Measurements from ENCODE around the gene ATG16L2. TPM values are rescaled to one million over a fixed set of nuclear protein-coding genes. Genes with fewer than 3 reads are reported as not detected.

The ATG16L2 gene
- total and polyA plus RNA-seq, 4 experiments from 2014 or later = 13.2 to 202 (median 109) TPM

DNA sequence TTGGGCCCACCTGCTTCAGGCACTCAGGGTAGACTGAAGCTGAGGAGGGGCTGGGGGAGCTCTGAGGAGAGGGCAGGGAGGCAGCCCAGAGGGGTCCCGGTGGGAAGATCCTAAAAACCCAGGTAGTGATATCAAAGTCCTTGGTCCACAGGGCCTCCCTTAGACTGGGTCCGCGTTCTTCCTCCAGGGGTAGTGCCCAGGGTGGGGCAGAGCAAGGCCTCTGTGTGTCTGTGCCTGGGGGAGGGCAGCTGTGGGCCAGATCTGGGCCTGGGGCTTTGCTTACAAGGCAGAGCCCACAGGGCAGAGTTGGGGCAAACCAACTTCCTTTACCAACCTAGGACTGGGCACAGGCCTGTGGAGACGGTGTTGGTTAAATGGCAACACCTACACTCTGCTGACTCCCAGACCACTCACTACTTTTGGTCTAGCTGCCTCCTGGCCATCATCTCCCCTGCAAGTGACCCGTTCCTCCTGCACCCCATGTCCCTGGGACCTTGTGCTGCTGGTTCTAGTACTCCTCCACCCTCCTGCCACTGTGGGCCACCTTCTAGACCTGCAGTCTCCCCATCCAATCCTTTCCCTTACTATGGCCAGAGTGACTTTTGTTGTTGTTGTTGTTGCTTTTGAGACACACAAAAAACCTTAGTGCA, 15.8 kb downstream of the ATG16L2 start:
- Histone ChIP-seq H3K4me1 (ENCODE audit: insufficient read depth, low read length) (no peaks in the 10 kb centered on the region), H3K9me3 (ENCODE audit: control insufficient read depth in 1 of 2, low read length in 2 of 2) (no peaks in the 10 kb centered on the region), H3K27ac (ENCODE audit: low read depth, low read length) (no peak overlapping the region), H3K36me3 (ENCODE audit: insufficient read depth, low read length) (peaks cover 17% of the 10 kb centered on the region), H3K27me3 (ENCODE audit: insufficient read depth, low read length) (no peaks in the 10 kb centered on the region), H3K4me3 (ENCODE audit: low read length in 2 of 2) (no peak overlapping the region)
- Mint-ChIP-seq H3K27ac (peak overlapping the region in 6 of 7 donors; percentile 20 to 84 (median 64)), H3K36me3 (peaks cover 8 to 42% of the 10 kb centered on the region in 2 donors), H3K4me1 (peaks cover 0 to 16% (median 7%) of the 10 kb centered on the region in 4 donors), H3K4me3 (no peak overlapping the region), H3K9me3 (no peaks in the 10 kb centered on the region), H3K27me3 (no peaks in the 10 kb centered on the region)
- intact Hi-C loops (cut with micrococcal nuclease) = no loop called here
- ChIA-PET POLR2A (ENCODE audit: partially characterized antibody) (interaction anchor here (3.2 to 5.8 kb wide), 2 partner anchors 14 to 348 kb away, joined by 19 to 24 read pairs; partner anchors contain the start of gene ATG16L2), CTCF (ENCODE audit: partially characterized antibody) (interaction anchor here (0.6 to 4.6 kb wide), 6 partner anchors 14 to 348 kb away, joined by 3 to 26 read pairs (median 14); no protein-coding TSS in a partner anchor)
- no peak for DNase-seq

DNA sequence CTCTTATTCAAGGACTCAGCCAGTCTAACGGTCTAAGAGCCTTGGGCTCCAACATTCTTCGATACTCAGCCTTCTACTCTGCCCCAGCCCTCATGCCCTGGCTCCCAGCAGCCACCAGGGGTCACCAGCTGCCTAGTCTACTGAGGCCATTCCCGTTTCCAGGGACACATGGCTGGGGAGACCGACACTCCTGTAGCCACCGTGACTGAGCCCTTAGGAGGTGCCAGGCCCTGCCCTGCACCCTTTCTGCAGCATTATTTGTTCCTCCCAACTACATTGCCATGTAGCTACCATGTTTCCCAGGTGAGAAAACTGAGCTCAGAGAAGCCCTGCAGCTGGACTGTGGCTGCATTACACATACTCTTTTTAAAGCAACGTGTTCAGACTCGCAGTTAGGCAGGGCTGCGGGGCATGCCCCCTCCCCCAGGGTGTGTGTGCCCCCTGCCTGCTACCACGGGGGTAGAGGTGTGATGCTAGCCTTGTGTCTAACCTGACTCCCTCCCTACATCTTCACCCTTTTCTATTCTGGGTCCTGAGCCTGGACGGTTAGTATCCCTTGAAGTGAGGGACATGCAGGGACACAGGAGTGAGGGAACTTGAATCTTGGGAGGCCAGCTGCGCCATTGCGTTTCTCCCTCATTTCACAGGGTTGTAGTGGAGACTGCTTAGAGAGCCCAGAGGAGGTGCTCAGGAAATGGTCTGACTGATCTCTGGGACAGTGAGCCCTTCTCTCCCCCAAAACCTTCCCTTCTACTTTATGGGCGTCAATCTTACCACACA, 17.5 kb downstream of the ATG16L2 start:
- no peaks in the 10 kb centered on the region for H3K27me3 ChIP-seq (ENCODE audit: insufficient read depth, low read length)
- no peaks in the 10 kb centered on the region for H3K4me1 ChIP-seq (ENCODE audit: insufficient read depth, low read length)
- H3K9me3 Mint-ChIP-seq = no peaks in the 10 kb centered on the region
- intact Hi-C loops (cut with micrococcal nuclease) = loop anchor here (1.0 kb wide), 1 partner anchor 347 kb away; no protein-coding TSS in a partner anchor
- POLR2A ChIA-PET (ENCODE audit: partially characterized antibody) = interaction anchor here (1.0 to 5.8 kb wide), 7 partner anchors 10 to 349 kb away, joined by 3 to 24 read pairs (median 6); partner anchors contain the start of genes ATG16L2, FCHSD2 and STARD10
- peak overlapping the region; percentile 3 to 79 (median 57) for H3K27ac Mint-ChIP-seq
- no peak overlapping the region for H3K27ac ChIP-seq (ENCODE audit: low read depth, low read length)
- H3K9me3 ChIP-seq (ENCODE audit: control insufficient read depth in 1 of 2, low read length in 2 of 2) = no peaks in the 10 kb centered on the region
- H3K4me3 Mint-ChIP-seq = no peak overlapping the region
- H3K4me3 ChIP-seq (ENCODE audit: low read length in 2 of 2) = no peak overlapping the region
- H3K36me3 ChIP-seq (ENCODE audit: insufficient read depth, low read length) = peaks cover 17% of the 10 kb centered on the region
- H3K36me3 Mint-ChIP-seq = peaks cover 8 to 35% of the 10 kb centered on the region in 2 donors
- peaks cover 0 to 16% (median 6%) of the 10 kb centered on the region in 4 donors for H3K4me1 Mint-ChIP-seq
- CTCF ChIA-PET (ENCODE audit: partially characterized antibody) = interaction anchor here (0.7 to 8.0 kb wide), 21 partner anchors 9 to 410 kb away, joined by 3 to 112 read pairs (median 5); no protein-coding TSS in a partner anchor
- DNase-seq = peak; percentile 40 to 55 (median 44)
- no peaks in the 10 kb centered on the region for H3K27me3 Mint-ChIP-seq

DNA sequence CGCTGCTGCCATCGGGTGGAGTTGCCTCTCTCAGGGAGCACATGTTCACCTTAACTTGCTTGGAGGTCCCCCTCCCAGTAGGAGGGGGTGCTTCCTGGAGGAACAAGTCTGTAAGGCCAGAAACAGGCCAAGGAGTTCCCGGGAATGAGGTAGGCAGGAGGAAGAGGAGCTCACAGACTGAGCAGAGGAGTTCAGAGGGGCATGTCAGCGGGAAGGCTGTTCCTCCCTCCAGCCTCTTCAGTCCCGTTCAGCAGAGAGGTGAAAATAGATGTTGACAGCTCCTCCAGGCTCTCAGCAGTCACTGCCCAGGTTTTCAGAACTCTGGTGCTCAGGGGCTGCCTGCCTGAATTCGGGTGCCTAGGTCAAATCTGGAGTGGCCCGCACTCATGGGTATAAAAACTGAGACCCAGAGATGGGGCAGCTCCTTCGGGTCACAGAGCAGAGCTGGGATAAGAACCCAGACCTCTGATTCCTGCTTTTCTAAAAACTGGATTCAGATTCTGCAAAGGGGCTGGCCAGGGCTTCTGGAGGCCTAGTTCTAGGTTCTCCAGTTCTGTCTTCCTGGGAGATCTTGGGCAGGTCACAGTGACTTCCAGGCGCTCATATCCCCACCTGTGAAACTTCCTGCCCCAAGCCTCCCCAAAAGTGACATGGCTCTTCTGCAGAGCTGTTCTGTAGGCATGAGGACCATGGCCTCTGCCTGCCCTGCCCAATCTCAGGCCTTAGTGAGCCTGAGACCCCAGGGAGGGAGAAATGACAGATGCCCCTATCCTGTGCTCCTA, 18.3 kb downstream of the ATG16L2 start:
- no peaks in the 10 kb centered on the region for H3K9me3 Mint-ChIP-seq
- ChIA-PET CTCF (ENCODE audit: partially characterized antibody) (interaction anchor here (1.0 to 8.0 kb wide), 18 partner anchors 8 to 409 kb away, joined by 3 to 112 read pairs (median 5); no protein-coding TSS in a partner anchor), POLR2A (ENCODE audit: partially characterized antibody) (interaction anchor here (1.7 to 5.8 kb wide), 6 partner anchors 9 to 346 kb away, joined by 5 to 24 read pairs (median 8); partner anchors contain the start of genes ATG16L2, FCHSD2 and STARD10)
- intact Hi-C loops (cut with micrococcal nuclease) = no loop called here
- Histone ChIP-seq H3K27ac (ENCODE audit: low read depth, low read length) (no peak overlapping the region), H3K36me3 (ENCODE audit: insufficient read depth, low read length) (peaks cover 17% of the 10 kb centered on the region), H3K27me3 (ENCODE audit: insufficient read depth, low read length) (no peaks in the 10 kb centered on the region), H3K4me1 (ENCODE audit: insufficient read depth, low read length) (no peaks in the 10 kb centered on the region), H3K9me3 (ENCODE audit: control insufficient read depth in 1 of 2, low read length in 2 of 2) (no peaks in the 10 kb centered on the region), H3K4me3 (ENCODE audit: low read length in 2 of 2) (no peak overlapping the region)
- no peak for DNase-seq
- H3K4me1 Mint-ChIP-seq = peaks cover 0 to 16% (median 4%) of the 10 kb centered on the region in 4 donors
- H3K4me3 Mint-ChIP-seq = no peak overlapping the region
- no peaks in the 10 kb centered on the region for H3K27me3 Mint-ChIP-seq
- peak overlapping the region in 6 of 7 donors; percentile 35 to 79 (median 54) for H3K27ac Mint-ChIP-seq
- peaks cover 8 to 36% of the 10 kb centered on the region in 2 donors for H3K36me3 Mint-ChIP-seq

DNA sequence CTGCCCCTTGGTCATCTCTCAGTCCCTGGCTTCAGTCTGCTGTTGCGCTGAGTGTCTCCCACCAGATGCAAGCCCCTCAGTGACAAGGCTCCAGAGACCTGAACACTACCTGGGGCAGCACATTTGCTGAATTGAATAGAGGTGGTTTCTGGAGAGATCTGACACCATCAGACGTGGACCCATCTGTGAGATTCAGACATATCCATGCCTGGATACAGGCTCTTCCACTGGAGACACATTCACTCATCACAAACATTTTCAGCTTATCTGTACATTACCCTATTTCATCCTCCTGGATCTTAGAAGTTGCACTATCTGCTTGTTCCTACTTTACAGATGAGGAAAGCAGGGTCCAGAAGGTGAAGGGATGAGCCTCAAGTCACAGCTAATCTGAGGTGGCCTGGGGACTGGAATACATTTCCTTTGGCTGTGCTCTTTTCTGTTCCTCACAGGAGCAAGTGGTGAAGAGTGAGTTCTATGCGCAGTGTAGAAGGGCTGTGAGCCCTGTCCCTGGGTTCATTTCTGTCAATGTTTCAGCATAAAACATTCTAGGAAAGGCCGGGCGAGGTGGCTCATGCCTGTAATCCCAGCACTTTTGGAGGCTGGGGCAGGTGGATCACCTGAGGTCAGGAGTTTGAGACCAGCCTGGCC, 19.0 kb downstream of the ATG16L2 start:
- Histone ChIP-seq H3K9me3 (ENCODE audit: control insufficient read depth in 1 of 2, low read length in 2 of 2) (no peaks in the 10 kb centered on the region), H3K4me1 (ENCODE audit: insufficient read depth, low read length) (no peaks in the 10 kb centered on the region), H3K4me3 (ENCODE audit: low read length in 2 of 2) (no peak overlapping the region), H3K27me3 (ENCODE audit: insufficient read depth, low read length) (no peaks in the 10 kb centered on the region), H3K27ac (ENCODE audit: low read depth, low read length) (no peak overlapping the region), H3K36me3 (ENCODE audit: insufficient read depth, low read length) (peaks cover 16% of the 10 kb centered on the region)
- H3K9me3 Mint-ChIP-seq = no peaks in the 10 kb centered on the region
- H3K27ac Mint-ChIP-seq = peak overlapping the region in 6 of 7 donors; percentile 41 to 67 (median 53)
- H3K36me3 Mint-ChIP-seq = peaks cover 8 to 38% of the 10 kb centered on the region in 2 donors
- intact Hi-C loops (cut with micrococcal nuclease) = no loop called here
- no peaks in the 10 kb centered on the region for H3K27me3 Mint-ChIP-seq
- H3K4me3 Mint-ChIP-seq = no peak overlapping the region
- POLR2A ChIA-PET (ENCODE audit: partially characterized antibody) = interaction anchor here (1.9 to 5.8 kb wide), 4 partner anchors 17 to 345 kb away, joined by 6 to 24 read pairs (median 14); partner anchors contain the start of genes ATG16L2 and STARD10
- H3K4me1 Mint-ChIP-seq = peaks cover 3 to 15% (median 4%) of the 10 kb centered on the region in 4 donors
- no peak for DNase-seq
- CTCF ChIA-PET (ENCODE audit: partially characterized antibody) = interaction anchor here (0.6 to 8.0 kb wide), 2 partner anchors 10 to 345 kb away, joined by 3 to 112 read pairs; no protein-coding TSS in a partner anchor

DNA sequence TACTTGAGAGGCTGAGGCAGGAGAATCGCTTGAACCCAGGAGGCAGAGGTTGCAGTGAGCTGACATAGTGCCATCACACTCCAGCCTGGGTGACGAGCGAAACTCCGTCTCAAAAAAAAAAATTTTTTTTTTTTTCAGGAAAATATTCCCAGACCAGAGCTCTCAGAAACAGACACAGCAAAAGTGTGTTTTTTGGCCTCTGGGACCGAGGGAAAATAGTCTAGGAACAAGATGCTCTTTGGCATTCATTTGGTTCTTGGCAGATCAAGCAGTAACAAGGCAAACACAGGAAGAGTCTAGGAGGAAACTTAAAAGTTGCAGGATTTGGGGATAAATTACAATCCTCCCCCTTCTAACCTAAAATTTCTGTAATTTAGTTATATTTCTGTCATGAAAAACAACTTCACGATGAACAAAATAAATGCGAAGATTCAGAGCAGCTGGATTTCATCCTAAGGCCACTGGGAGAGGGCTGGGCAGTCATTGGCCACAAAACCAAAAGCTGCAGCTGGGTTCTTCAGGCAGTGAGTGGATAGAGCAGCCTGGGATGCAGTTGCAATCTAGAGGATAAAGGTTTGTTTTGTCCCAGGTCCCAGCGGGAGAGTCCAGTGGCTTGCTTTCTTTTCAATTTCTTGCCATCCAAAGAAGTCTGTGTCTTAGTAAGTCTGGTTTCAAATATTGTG, 19.7 kb downstream of the ATG16L2 start:
- Mint-ChIP-seq H3K27ac (peak overlapping the region in 6 of 7 donors; percentile 18 to 84 (median 42)), H3K4me3 (no peak overlapping the region), H3K36me3 (peaks cover 8 to 36% of the 10 kb centered on the region in 2 donors), H3K27me3 (no peaks in the 10 kb centered on the region), H3K9me3 (no peaks in the 10 kb centered on the region), H3K4me1 (peaks cover 6 to 23% (median 9%) of the 10 kb centered on the region in 4 donors)
- peaks cover 14% of the 10 kb centered on the region for H3K36me3 ChIP-seq (ENCODE audit: insufficient read depth, low read length)
- no peaks in the 10 kb centered on the region for H3K27me3 ChIP-seq (ENCODE audit: insufficient read depth, low read length)
- H3K4me3 ChIP-seq (ENCODE audit: low read length in 2 of 2) = no peak overlapping the region
- no peaks in the 10 kb centered on the region for H3K9me3 ChIP-seq (ENCODE audit: control insufficient read depth in 1 of 2, low read length in 2 of 2)
- no peak overlapping the region for H3K27ac ChIP-seq (ENCODE audit: low read depth, low read length)
- no peaks in the 10 kb centered on the region for H3K4me1 ChIP-seq (ENCODE audit: insufficient read depth, low read length)
- intact Hi-C loops (cut with micrococcal nuclease) = no loop called here
- ChIA-PET CTCF (ENCODE audit: partially characterized antibody) (interaction anchor here (0.6 to 8.0 kb wide), 2 partner anchors 11 to 344 kb away, joined by 3 to 112 read pairs; no protein-coding TSS in a partner anchor), POLR2A (ENCODE audit: partially characterized antibody) (interaction anchor here (5.8 kb wide), 1 partner anchor 18 kb away, joined by 24 read pairs; the partner anchor contains the start of gene ATG16L2)
- DNase-seq = no peak

DNA sequence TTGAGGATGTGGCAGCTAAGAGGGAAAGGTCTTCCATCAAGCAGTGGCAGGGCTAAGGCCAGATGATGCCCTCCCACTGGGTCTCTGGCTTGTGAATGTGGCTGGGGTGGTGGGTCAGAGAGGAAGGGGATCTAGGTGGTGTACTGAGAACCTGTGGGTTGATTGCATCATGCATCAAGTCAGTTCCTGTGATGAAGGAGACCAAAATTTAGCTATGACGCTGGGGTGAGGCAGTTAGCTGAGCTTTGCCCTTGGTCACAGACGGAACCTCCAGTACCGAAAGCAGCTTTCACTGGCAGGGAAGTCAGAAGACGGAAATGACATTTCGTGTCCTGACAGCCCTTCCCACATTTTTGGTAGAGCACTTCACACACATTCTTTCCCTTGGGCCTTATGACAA, 20.7 kb downstream of the ATG16L2 start:
- H3K27me3 Mint-ChIP-seq = no peaks in the 10 kb centered on the region
- Histone ChIP-seq H3K9me3 (ENCODE audit: control insufficient read depth in 1 of 2, low read length in 2 of 2) (no peaks in the 10 kb centered on the region), H3K4me3 (ENCODE audit: low read length in 2 of 2) (no peak overlapping the region), H3K27ac (ENCODE audit: low read depth, low read length) (no peak overlapping the region), H3K4me1 (ENCODE audit: insufficient read depth, low read length) (no peaks in the 10 kb centered on the region), H3K27me3 (ENCODE audit: insufficient read depth, low read length) (no peaks in the 10 kb centered on the region), H3K36me3 (ENCODE audit: insufficient read depth, low read length) (peaks cover 14% of the 10 kb centered on the region)
- H3K27ac Mint-ChIP-seq = peak overlapping the region; percentile 50 to 92 (median 73)
- intact Hi-C loops (cut with micrococcal nuclease) = no loop called here
- peaks cover 9 to 28% (median 14%) of the 10 kb centered on the region in 4 donors for H3K4me1 Mint-ChIP-seq
- CTCF ChIA-PET (ENCODE audit: partially characterized antibody) = interaction anchor here (8.0 kb wide), 1 partner anchor 344 kb away, joined by 112 read pairs; no protein-coding TSS in a partner anchor
- DNase-seq = no peak
- POLR2A ChIA-PET (ENCODE audit: partially characterized antibody) = no interaction called here
- H3K4me3 Mint-ChIP-seq = no peak overlapping the region
- H3K36me3 Mint-ChIP-seq = peaks cover 11 to 37% of the 10 kb centered on the region in 2 donors
- no peaks in the 10 kb centered on the region for H3K9me3 Mint-ChIP-seq

Measured in CD4-positive, alpha-beta memory T cell (primary cell).